OCI-LY3 (cell line): ENCODE measurements around the gene CHI3L2.
A peak's percentile ranks its signal among the peaks of the same experiment; 100 is the strongest.

Source experiments
- H2AFZ ChIP-seq: fragments of 200-600, 300-600 bp; shearing (Covaris generic); 2 replicates; pipeline ENCODE4 v1.6.0; 2014; ENCODE audit warnings: antibody characterized with exemption, low read depth, low read length
- H3K27ac ChIP-seq: fragments of 200-600, 300-600 bp; sonication (generic); 2 replicates; pipeline ENCODE4 v1.5.1; 2014; ENCODE audit warnings: mild to moderate bottlenecking, low read length, moderate library complexity, mixed read lengths
- H3K27me3 ChIP-seq: fragments of 200-600, 300-600 bp; sonication (generic); 2 replicates; pipeline ENCODE4 v1.6.1; 2014; ENCODE audit warnings: low read depth, low read length, mixed read lengths
- H3K36me3 ChIP-seq: fragments of 200-600, 300-600 bp; sonication (generic); replicated peaks from 2 replicates; pipeline ENCODE3; 2014; ENCODE audit warnings: low read depth, low read length, mixed read lengths
- H3K4me1 ChIP-seq: fragments of 300-600, 200-600 bp; sonication (generic); 2 replicates; pipeline ENCODE4 v1.6.1; 2014; ENCODE audit warnings: low read length, mixed read lengths
- H3K4me2 ChIP-seq: fragments of 200-600, 300-600 bp; sonication (generic); 2 replicates; pipeline ENCODE4 v1.6.1; 2014; ENCODE audit warnings: low read length, mixed read lengths
- H3K4me3 ChIP-seq: fragments of 300-600, 200-600 bp; sonication (generic); 2 replicates; pipeline ENCODE4 v1.5.1; 2014; ENCODE audit warnings: antibody characterized with exemption, mild to moderate bottlenecking, low read length, moderate library complexity
- H3K79me2 ChIP-seq: fragments of 300-600, 200-600 bp; shearing (Covaris generic); 2 replicates; pipeline ENCODE4 v1.6.1; 2014; ENCODE audit warnings: mild to moderate bottlenecking, low read length, mixed read lengths
- H3K9ac ChIP-seq: fragments of 300-600, 200-600 bp; shearing (Covaris generic); 2 replicates; pipeline ENCODE4 v1.6.0; 2014; ENCODE audit warnings: mild to moderate bottlenecking, low read length, moderate library complexity
- H3K9me3 ChIP-seq: fragments of 200-600, 300-600 bp; shearing (Covaris generic); 2 replicates; pipeline ENCODE4 v1.6.1; 2014; ENCODE audit warnings: low read length, mixed read lengths; ENCODE audit not compliant: insufficient read depth
- H4K20me1 ChIP-seq: fragments of 200-600, 300-600 bp; sonication (generic); 2 replicates; pipeline ENCODE4 v1.6.1; 2016; ENCODE audit warnings: low read length, mixed read lengths; ENCODE audit not compliant: insufficient read depth
- EZH2phosphoT487 ChIP-seq: fragments of 200-600 bp; shearing (Covaris generic); IDR thresholded peaks from 2 replicates; pipeline ENCODE4 v1.6.1; 2018; ENCODE audit warnings: antibody characterized with exemption, mixed run types, low read depth
- TF ChIP-seq, protein P1 (sequence below): fragments of 200-600, 300-600 bp; sonication (generic); IDR thresholded peaks from 2 replicates; pipeline ENCODE4 v1.5.1; 2014; ENCODE audit warnings: antibody characterized with exemption, low read length, low read depth

CHI3L2 gene

DNA sequence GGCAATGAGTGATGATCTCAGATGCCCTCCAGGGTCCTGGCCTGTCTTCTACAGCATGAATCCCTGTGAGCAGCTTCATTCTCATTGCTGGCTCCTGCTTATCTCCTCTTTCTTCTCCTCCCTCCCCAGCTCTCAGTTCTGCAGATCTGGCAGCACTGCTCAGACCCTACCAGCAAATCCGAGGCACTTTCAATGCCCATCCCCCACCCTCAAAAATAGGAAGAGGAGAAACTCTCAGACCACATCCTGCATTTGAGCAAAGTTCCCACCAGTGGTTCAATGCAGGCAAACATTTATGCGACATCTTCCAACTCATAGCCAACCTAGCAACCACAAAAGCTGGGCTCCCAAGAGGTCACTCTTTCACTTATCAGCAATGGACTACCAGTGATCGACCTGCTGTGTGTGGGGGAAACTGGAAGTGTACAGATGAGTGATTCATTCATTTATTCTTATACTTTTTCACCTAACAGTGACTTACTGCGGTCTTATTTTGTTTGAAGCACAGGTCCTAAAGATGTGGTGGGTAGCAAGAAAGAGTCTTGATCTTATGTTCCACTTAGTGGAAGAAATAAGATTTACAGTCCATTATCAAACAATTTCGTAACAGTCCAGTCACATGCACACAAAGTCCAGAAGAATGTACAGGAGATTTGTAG is 5.8 kb upstream of the CHI3L2 start:
- Histone ChIP-seq H3K9me3 (peaks cover 24% of the 10 kb centered on the region; the same call in 1 of the 2 replicates), H3K36me3 (no peaks in the 10 kb centered on the region), H3K27me3 (no peaks in the 10 kb centered on the region; the same call in 1 of the 2 replicates), H3K27ac (peak overlapping the region; percentile 18), H3K79me2 (no peaks in the 10 kb centered on the region), H3K4me2 (peak overlapping the region; percentile 71), H3K9ac (peak overlapping the region; percentile 12; the same call in 1 of the 2 replicates), H4K20me1 (no peaks in the 10 kb centered on the region), H2AFZ (0 out of 2 replicates have a peak overlapping the region, but pooled peaks have one; percentile 20), H3K4me1 (peaks cover 53% of the 10 kb centered on the region), H3K4me3 (peak overlapping the region; percentile 33)
- TF ChIP-seq, protein P1, sequence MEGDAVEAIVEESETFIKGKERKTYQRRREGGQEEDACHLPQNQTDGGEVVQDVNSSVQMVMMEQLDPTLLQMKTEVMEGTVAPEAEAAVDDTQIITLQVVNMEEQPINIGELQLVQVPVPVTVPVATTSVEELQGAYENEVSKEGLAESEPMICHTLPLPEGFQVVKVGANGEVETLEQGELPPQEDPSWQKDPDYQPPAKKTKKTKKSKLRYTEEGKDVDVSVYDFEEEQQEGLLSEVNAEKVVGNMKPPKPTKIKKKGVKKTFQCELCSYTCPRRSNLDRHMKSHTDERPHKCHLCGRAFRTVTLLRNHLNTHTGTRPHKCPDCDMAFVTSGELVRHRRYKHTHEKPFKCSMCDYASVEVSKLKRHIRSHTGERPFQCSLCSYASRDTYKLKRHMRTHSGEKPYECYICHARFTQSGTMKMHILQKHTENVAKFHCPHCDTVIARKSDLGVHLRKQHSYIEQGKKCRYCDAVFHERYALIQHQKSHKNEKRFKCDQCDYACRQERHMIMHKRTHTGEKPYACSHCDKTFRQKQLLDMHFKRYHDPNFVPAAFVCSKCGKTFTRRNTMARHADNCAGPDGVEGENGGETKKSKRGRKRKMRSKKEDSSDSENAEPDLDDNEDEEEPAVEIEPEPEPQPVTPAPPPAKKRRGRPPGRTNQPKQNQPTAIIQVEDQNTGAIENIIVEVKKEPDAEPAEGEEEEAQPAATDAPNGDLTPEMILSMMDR, result no peak
- TF ChIP-seq EZH2phosphoT487, result no peak

DNA sequence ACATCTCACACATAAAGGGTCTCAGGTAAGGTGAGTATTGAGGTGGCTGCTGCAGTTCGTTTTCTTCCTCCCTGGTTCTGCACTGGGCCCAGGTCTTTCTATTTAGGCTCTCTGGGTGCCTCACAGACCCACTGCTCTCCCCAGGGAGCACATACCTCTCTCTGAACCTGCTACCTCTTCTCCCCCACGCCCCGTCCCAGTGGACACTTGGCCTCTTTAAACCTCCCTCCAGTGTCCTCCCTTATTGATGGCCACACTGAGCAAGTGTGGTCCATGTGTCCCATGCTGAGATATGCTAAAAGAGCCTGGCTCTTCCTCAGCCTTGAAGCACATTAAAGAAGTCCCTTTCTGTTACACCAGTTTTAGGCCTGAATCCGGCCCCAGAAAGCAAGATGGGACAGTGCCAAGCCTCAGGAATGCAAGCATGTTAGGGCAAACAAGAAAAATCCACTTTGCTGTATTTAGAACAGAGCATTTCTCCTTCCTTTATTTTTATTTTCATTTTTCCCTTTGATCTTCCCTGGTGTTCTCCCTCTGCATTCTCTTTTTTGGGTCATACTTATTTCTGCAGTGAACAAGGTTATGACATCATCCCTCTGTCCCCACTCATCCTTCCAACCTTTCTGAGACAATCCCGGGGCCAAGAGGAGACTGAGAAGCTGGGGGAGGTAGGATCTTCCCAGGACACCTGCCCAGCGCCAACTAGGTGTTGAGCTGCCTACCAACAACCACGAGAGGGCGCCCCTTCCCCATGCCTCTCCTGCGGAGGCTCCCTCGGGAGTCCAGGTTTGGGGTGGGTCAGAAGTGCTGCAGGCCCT is 5.0 kb upstream of the CHI3L2 start:
- H2AFZ ChIP-seq, result peak overlapping the region; percentile 20; the same call in 1 of the 2 replicates
- H4K20me1 ChIP-seq, result no peaks in the 10 kb centered on the region
- no peaks in the 10 kb centered on the region for H3K79me2 ChIP-seq
- no peak for TF ChIP-seq EZH2phosphoT487
- TF ChIP-seq, protein P1, result peak; percentile 85
- H3K36me3 ChIP-seq, result no peaks in the 10 kb centered on the region
- H3K9ac ChIP-seq, result peak overlapping the region; percentile 12; the same call in 1 of the 2 replicates
- peak overlapping the region; percentile 13 for H3K27ac ChIP-seq
- H3K27me3 ChIP-seq, result no peaks in the 10 kb centered on the region; the same call in 1 of the 2 replicates
- peaks cover 17% of the 10 kb centered on the region; the same call in 1 of the 2 replicates for H3K9me3 ChIP-seq
- peaks cover 45% of the 10 kb centered on the region for H3K4me1 ChIP-seq
- peak overlapping the region; percentile 33; the same call in 1 of the 2 replicates for H3K4me3 ChIP-seq
- H3K4me2 ChIP-seq, result peak overlapping the region; percentile 71

DNA sequence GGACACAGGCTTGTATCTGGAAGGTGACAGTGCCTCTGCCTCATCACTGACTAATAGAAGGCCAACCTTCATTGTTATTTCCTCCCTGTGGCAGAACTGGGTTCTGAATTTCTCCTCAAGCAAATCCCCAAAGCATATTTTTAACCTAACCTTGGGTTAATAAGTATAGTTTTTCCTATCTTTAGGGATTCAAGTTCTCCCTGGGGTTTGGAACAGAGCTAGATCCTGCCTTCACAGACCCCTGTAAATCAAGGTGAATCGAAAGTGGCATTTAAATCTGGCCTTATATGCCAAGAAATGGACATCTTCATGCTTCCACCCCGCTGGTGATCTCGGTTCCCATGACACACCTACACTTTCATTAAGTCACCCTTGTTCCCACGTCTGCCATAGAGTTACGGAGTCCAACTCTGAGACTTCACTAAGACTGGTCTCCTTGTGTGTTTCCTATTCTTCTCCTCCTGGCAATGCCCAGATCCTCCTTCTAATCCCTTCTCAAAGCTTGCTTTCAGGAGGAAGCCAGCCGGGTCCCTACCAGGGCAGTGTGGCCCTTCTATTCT is 4.3 kb upstream of the CHI3L2 start:
- Histone ChIP-seq H3K9me3 (peaks cover 12% of the 10 kb centered on the region; the same call in 1 of the 2 replicates), H2AFZ (no peak overlapping the region), H3K27me3 (no peaks in the 10 kb centered on the region; the same call in 1 of the 2 replicates), H3K4me3 (no peak overlapping the region), H3K36me3 (no peaks in the 10 kb centered on the region), H3K4me1 (peaks cover 41% of the 10 kb centered on the region), H4K20me1 (no peaks in the 10 kb centered on the region), H3K79me2 (no peaks in the 10 kb centered on the region), H3K27ac (no peak overlapping the region), H3K4me2 (peak overlapping the region; percentile 71), H3K9ac (no peak overlapping the region)
- no peak for TF ChIP-seq EZH2phosphoT487
- TF ChIP-seq, protein P1, result no peak

DNA sequence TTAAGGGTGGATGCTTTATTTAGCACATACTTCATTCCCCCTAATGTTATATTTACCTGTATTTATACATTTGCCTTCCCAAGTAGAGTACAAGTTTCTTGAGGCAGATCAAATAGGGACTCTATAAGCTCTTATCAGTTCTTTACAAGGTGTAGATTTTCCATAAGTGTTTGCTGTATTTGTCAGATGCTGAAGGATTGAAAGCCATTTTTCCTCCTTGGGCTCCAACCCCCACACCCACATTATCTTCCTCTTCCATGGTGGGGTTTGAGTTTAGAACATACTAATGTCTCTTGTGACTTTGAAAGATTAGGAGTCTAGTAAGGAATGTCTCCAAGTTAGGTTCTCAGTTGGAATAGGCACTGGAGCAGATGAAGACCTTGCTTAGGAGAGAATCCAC is 2.4 kb upstream of the CHI3L2 start:
- H3K9me3 ChIP-seq, result peaks cover 4% of the 10 kb centered on the region; the same call in 1 of the 2 replicates
- H3K4me2 ChIP-seq, result no peak overlapping the region
- H3K36me3 ChIP-seq, result no peaks in the 10 kb centered on the region
- H3K27ac ChIP-seq, result no peak overlapping the region
- H3K9ac ChIP-seq, result no peak overlapping the region
- TF ChIP-seq, protein P1, result no peak
- no peak for TF ChIP-seq EZH2phosphoT487
- peaks cover 35% of the 10 kb centered on the region for H3K4me1 ChIP-seq
- H3K4me3 ChIP-seq, result no peak overlapping the region
- H3K79me2 ChIP-seq, result no peaks in the 10 kb centered on the region
- no peaks in the 10 kb centered on the region; the same call in 1 of the 2 replicates for H3K27me3 ChIP-seq
- no peak overlapping the region for H2AFZ ChIP-seq
- no peaks in the 10 kb centered on the region for H4K20me1 ChIP-seq
